ENCODE results near the gene NMT1.

DNA sequence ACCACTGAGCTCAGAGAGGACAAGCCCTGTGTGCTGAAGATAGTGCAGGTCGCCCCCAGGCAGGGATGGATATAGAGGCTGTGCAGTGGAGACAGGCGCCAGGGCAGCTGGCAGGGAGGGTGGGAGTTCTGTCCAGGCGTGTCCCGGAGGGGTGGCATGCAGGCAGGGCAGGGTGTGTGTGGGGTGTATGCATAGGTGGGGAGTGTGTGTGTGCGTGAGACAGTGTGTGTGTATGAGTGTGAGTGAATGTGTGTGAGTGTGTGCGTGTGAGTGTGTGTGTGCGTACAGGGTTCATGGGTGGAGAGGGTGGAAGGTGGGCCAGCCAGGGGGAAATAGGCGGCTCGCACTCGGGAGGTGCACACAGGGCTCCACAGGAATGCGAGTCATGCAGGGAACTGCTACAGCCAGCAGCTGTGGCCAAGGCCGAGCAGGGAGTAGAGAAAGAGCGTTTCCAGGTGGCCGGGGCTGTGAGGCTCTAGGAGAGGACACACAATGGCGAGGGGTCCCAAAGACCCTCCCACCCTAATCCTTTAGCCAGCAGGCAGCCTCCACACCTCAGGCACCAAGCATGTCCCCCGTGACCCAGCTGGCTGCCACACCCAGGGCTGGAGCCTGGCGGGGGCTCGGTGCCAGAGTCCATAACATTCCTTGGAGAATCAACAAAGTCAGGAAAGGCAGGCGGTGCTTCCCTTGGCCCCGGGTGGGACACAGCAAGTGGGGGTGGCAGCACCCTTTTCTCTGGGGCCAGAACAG lies 66.6 kb downstream of the NMT1 start:
- TF ChIP-seq ZNF589 (CRISPR knock-in tag; conservative IDR thresholded peaks at IDR 0.05) = no peak
- no peak for TF ChIP-seq FOSL1 (CRISPR knock-in tag; IDR thresholded peaks at IDR 0.05; ENCODE audit: borderline replicate concordance)
- TF ChIP-seq, protein P1, sequence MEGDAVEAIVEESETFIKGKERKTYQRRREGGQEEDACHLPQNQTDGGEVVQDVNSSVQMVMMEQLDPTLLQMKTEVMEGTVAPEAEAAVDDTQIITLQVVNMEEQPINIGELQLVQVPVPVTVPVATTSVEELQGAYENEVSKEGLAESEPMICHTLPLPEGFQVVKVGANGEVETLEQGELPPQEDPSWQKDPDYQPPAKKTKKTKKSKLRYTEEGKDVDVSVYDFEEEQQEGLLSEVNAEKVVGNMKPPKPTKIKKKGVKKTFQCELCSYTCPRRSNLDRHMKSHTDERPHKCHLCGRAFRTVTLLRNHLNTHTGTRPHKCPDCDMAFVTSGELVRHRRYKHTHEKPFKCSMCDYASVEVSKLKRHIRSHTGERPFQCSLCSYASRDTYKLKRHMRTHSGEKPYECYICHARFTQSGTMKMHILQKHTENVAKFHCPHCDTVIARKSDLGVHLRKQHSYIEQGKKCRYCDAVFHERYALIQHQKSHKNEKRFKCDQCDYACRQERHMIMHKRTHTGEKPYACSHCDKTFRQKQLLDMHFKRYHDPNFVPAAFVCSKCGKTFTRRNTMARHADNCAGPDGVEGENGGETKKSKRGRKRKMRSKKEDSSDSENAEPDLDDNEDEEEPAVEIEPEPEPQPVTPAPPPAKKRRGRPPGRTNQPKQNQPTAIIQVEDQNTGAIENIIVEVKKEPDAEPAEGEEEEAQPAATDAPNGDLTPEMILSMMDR (CRISPR knock-in tag; IDR thresholded peaks at IDR 0.05) = peak; percentile 20; the same call in 1 of the 2 replicates
- TF ChIP-seq, protein P2, sequence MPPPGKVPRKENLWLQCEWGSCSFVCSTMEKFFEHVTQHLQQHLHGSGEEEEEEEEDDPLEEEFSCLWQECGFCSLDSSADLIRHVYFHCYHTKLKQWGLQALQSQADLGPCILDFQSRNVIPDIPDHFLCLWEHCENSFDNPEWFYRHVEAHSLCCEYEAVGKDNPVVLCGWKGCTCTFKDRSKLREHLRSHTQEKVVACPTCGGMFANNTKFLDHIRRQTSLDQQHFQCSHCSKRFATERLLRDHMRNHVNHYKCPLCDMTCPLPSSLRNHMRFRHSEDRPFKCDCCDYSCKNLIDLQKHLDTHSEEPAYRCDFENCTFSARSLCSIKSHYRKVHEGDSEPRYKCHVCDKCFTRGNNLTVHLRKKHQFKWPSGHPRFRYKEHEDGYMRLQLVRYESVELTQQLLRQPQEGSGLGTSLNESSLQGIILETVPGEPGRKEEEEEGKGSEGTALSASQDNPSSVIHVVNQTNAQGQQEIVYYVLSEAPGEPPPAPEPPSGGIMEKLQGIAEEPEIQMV (CRISPR knock-in tag; IDR thresholded peaks at IDR 0.05; ENCODE audit: low read depth) = 0 out of 2 replicates have a peak, but pooled peaks have one; percentile 21
- no peak for TF ChIP-seq TCF12 (IDR thresholded peaks at IDR 0.05)
- TF ChIP-seq TCF12 (CRISPR knock-in tag; IDR thresholded peaks at IDR 0.05) = no peak
- TF ChIP-seq EZH2 (conservative IDR thresholded peaks at IDR 0.05; ENCODE audit: low read depth, low read length) = no peak
- no peak for TF ChIP-seq ZNF20 (CRISPR knock-in tag; IDR thresholded peaks at IDR 0.05)
- no peak for TF ChIP-seq CEBPB (IDR thresholded peaks at IDR 0.05; ENCODE audit: borderline replicate concordance, low read depth, low read length)
- no peak for TF ChIP-seq NR3C1 (CRISPR knock-in tag; IDR thresholded peaks at IDR 0.05)
- TF ChIP-seq, protein P3, sequence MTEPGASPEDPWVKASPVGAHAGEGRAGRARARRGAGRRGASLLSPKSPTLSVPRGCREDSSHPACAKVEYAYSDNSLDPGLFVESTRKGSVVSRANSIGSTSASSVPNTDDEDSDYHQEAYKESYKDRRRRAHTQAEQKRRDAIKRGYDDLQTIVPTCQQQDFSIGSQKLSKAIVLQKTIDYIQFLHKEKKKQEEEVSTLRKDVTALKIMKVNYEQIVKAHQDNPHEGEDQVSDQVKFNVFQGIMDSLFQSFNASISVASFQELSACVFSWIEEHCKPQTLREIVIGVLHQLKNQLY (CRISPR knock-in tag; IDR thresholded peaks at IDR 0.05) = peak; percentile 61; the same call in 1 of the 2 replicates

All from HepG2 (cell line).